ENCODE measurements around the gene RAPGEF5.

RAPGEF5 gene

GRCh38 chr7:22255342-22255741 lies 101.6 kb downstream of the RAPGEF5 start:
- no peak for DNase-seq

DNA sequence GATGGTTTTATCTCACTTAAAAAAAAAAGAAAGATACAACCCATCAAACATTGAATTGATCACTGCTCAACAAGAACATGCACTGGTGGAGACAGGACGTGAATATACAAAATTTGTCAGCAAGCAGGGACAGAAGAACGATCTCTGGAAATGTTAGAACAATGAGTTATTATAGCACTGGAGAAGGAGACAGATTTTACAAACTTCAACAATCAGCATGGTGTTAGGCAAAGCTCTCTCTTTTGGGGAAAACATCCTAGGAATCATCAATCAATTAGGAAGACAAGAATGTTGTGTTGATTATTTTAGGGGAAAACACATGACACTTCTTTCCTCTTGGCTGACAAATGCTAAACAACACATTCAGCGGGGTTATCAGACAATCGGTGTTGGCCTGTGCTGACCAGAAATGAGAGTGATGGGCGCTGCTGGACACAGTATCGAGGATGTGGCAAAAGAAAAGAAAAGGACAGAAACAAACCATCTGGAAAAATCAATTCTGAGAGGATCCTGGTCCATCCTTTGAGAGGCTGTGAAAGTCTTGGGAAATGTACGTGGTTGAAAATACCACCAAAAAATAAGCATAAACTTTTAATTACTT lies 103.9 kb downstream of the RAPGEF5 start:
- no peak for DNase-seq

DNA sequence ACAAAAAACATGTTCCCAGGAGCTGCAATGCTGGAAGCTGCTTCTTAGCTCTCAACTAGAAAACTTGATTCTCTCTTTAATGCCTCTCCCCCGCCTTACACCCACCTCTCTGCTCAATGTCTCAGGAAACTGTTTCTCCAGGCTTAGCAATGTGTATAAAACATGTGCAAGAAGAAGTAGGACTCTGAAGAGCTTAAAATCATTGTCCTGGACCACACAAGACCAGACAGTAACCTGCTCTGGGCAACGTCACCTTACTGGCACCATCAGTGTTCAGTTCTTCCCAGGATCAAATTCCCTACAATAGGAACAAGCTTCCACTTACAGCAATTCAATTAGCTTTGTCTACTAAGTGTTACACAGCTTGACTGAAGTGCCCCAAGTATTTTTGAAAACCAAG lies 104.9 kb downstream of the RAPGEF5 start:
- no peak for DNase-seq

GRCh38 chr7:22251281-22251680 lies 105.7 kb downstream of the RAPGEF5 start:
- DNase-seq, result no peak

DNA sequence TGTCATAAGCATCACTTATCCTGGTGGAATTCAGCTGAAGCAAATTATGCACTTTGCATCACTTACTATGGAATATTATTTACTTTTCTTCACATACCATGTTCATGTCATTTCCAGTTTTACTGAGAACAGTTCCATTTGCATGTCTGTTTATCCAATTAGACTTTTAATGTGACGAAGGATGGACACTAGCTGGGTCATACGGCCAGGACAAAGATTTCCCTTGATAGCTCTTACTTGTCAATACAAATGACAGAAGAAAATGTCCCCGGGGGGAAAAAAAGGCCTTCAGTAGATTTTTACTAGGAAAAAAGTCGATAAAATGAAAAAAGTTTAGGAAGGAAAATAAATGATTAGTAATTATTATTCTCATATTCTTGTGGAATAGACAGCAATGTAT lies 106.6 kb downstream of the RAPGEF5 start:
- no peak for DNase-seq

- no peak for DNase-seq
Measured at GRCh38 chr7:22248111-22248809, 108.7 kb downstream of the RAPGEF5 start.

GRCh38 chr7:22241805-22242390 lies 115.1 kb downstream of the RAPGEF5 start:
- no peak for DNase-seq

GRCh38 chr7:22240904-22241571 lies 115.9 kb downstream of the RAPGEF5 start:
- DNase-seq, result no peak

GRCh38 chr7:22238354-22239311 lies 118.3 kb downstream of the RAPGEF5 start:
- DNase-seq, result no peak

DNA sequence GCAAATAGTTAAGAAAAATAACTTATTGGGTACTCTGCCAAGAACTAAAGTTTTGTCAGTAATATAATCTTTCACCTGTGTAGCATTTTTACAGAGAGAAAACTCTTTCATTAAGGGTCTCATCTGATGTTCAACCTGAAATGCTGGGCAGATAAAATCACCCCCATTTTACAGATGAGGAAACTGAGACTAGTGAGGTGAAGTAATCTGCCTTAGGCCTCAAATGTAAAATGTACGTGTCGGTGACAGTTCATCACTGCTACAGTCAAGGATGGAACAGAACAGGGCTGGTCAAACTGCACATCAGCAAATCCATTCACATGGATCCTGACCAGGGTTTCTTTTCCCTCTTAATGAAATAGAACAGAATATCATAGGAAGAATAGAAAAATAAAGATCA lies 121.8 kb downstream of the RAPGEF5 start:
- no peak for DNase-seq

GRCh38 chr7:22234227-22234626 lies 122.7 kb downstream of the RAPGEF5 start:
- no peak for DNase-seq

GRCh38 chr7:22231806-22232205 lies 125.1 kb downstream of the RAPGEF5 start:
- no peak for DNase-seq

DNA sequence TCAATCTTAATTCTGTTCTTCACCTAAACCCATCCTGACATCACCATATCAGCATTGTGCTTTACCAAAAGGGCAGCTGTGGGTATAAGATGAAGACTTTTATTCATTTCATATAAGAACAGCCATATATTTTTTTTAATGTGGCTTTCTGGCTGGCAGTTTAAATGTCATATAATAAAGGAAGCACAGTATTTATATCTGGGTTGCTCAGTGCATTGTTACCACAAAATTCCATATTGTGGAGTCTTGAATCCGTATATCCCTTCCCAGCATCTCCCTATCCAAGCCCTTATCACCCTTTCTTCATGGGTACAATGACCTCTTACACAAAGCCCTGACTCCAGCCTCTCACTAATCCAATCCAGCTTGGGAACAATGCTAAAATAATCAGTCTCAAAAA lies 125.8 kb downstream of the RAPGEF5 start:
- DNase-seq, result no peak

- DNase-seq, result no peak
Measured at GRCh38 chr7:22230238-22230637, 126.7 kb downstream of the RAPGEF5 start.

DNA sequence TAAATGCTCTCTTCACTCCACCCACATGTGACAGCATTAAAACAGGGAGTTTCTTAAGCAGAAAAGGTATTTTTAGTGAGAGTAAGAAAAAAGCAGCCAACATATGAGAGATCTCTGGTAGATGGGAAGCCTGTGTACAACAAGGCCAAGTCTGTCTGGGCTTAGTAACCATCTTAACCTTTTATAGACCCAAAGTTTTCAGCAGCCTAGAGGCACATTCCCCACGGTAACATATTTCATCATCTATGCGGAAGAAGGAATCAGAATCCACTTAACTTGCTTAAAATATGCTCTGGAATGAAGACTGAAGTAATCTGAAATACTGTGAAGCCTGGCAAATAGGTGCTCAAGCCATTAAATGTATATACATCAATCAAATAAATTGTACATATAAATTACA lies 127.8 kb downstream of the RAPGEF5 start:
- DNase-seq, result no peak

- DNase-seq, result no peak
Measured at GRCh38 chr7:22223807-22224206, 133.1 kb downstream of the RAPGEF5 start.

DNA sequence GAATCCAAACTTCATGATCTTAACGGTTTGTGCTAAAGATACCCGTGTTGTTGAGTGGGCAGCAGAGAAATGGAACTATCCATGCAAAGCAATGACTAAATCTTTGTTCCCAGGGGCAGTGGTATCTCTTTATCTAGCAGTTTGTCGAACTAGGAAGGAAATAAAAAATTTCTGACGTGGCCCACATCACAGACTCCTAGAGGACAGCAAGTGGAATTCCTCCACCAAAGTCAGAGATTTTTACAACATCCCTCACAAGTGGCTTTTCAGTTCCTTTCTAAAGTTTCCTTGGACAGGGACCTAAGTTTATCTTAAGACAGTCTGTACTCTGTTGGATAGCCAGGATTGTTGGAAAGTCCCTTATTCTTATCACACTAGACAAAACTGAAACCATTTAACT lies 136.0 kb downstream of the RAPGEF5 start:
- DNase-seq, result no peak

DNA sequence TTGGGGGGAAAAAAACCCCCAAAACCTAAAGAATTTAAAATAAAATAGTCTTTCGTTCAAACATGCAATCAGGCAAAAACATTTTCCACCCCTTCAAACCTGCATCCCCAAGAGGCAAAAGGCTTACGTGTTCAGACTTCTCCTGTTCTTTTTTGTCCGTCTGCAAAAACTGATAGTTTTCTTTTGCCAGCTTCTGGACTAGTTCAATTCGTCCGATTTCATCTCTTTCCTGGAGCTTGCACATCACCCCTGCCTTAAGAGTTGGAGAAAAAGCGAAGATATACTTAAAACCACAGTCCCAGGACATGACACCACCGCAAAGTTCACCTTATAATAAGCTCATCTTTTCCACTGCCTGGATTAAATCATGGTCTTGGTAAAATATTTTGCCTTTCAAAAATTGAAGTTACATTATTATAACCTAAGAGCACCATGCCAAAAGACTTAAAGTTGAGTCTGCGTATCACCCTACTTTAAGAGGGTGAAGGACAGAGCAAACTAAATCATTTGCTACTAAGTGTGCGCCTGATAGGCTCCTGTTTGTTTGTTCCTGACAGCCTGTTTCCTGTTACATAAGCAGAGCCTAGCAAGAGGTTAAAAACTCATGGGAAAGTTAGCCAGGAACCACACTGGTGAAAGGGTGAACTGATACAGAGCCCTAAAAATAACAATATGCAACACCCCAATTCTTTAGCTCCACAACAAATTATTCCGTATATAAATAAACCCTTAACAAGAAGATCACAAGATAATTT lies 137.0 kb downstream of the RAPGEF5 start:
- no peak for DNase-seq

DNA sequence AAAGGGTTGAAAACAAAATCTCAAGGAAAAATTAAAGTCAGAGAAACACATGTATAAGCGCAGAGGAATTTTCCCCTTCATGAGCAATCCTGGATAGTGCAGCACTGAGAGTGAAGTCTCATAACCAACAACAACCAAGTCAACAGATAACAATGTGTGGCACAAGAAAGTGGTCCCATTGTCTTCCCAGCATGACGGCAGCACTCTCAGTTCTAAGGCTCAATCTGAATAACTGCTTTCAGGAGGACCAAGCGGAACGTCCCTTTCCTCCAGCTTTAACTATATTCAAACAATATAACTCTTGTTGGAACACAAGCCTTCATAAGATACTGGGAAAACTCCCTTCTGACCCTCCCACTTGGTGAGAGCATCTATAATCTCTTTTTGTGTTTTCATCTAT lies 137.9 kb downstream of the RAPGEF5 start:
- no peak for DNase-seq

DNA sequence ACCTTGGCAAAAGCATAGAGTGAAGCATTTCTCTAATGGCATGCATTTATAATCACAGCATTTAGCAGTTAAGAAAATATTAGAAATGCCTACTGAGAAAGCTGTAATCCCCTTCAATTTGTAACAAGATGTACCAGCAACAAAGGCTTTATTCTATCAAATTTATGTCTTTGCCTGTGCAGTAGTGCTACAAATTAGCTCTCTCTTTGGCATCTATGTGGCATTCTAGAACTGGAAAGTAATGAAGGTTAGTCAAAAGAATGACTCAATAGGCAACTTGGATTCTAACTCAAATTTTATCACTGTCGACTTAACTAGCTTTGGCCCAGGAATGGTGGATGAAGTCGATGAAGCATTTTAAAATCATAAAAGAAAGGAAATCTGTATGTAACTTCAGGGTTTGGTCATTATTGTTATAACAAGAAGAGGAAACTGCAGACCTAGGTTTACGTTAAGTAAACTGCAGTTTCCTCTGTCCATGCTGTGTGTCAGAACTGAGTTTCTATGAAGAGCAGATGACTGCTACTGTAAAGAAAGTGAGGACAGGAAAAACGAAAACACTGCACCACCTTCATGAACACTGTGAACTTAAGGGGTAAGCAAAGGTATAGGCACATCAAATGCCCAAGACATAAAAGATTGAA lies 140.0 kb downstream of the RAPGEF5 start:
- DNase-seq, result no peak

DNA sequence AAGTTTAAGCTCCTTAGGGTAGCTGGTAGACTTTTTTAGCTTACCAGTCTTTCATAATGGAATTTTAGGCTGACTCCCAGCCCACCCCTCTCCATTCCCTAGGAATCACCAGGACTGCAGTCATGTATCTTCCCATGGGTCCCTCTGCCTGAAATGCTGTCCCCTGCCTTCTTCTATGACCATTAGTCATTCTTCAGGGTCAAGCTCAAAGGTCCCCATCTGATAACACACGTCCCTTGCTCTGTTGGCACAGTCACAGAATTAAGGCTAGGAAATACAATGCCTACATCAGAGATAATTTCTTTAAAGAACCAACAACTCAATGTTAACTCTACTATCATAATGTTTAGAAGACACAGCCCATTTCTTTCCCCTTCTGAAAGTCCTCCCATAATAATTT lies 140.6 kb downstream of the RAPGEF5 start:
- DNase-seq, result no peak

DNA sequence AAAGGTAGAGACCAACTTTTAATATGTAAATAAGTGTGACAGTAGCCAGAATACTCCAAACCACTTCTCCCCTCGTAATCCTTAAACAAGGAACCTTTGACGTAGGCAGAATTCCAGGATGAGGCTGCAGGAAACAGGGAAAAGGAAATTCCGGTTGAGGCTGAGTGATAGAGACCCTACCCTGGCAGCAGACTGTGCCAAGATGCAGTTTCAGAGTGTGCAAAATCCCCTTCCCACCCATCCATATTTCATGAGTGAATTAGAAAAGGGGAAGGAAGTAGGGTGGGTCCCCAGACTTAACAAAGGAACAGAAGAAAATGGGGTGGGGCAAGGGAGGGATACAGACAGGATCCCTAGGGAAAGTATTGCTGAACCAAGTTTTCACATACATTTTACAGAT lies 143.0 kb downstream of the RAPGEF5 start:
- no peak for DNase-seq

Data from NCI-H524 treated with DMSO at 0.1 percent for 48 hours (cell line).